HL-60/S4 (cell line): ENCODE measurements around the gene FUT1.

ENCODE experiments used
- in situ Hi-C: fragments of 300-500 bp; cut with MboI; formaldehyde crosslinking; loops from 2 replicates; pipeline ENCODE4 v1.14.3; 2022; ENCODE audit warnings: low sequenced_read_pairs

The FUT1 gene

GRCh38 chr19:48752496-48753365, at the start of gene FUT1:
Gene FUT1 (minus strand): TSS chr19:48752641. CDS start chr19:48751281, 1,360 bp downstream.
- in situ Hi-C loops = no loop called here

- in situ Hi-C loops = no loop called here
These were observed 47.2 kb upstream of the FUT1 start for GRCh38 chr19:48799358-48800300.

DNA sequence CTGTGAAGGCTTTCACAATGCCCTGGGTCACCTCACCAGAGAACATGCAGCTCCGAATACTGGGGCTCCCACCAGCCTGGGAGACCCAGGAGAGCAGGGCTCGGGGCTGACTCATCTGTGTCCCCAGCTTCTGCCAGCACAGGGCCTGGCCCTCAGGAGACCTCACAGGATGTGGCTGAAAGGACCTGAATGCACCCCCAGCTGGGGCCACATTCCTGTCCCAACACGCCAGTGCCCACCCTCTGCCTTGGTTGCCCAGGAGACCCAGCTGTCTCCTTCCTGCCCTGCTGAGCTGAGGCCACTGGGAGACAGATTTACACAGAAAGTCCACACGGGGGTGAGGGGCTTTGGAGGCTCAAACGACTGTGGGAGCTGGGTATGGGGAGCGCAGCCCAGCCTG, 46.5 kb upstream of the FUT1 start:
- in situ Hi-C loops = no loop called here

DNA sequence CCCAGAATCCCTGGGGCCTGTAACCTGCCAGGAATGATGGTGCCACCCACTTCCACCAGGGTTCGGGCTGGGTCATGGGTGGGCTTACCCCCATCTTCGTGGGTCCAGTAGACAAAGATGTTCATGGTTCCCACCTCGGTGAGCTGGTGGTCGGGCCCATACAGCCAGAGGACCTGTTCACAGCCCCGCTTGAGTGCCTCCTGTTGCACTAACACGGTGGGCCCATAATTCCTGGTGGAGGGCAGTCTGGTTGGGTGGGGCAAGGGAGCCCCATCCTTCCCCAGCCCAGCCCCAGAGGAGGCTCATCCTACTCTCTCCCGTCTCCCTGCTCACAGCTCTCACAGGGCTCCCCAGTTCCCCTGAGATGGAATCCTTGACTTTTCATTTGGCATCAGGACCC, 44.7 kb upstream of the FUT1 start:
- in situ Hi-C loops = no loop called here

- in situ Hi-C loops = no loop called here
These were observed 44.0 kb upstream of the FUT1 start for GRCh38 chr19:48796298-48797083.

GRCh38 chr19:48795685-48796070, 43.2 kb upstream of the FUT1 start:
- in situ Hi-C loops = no loop called here

DNA sequence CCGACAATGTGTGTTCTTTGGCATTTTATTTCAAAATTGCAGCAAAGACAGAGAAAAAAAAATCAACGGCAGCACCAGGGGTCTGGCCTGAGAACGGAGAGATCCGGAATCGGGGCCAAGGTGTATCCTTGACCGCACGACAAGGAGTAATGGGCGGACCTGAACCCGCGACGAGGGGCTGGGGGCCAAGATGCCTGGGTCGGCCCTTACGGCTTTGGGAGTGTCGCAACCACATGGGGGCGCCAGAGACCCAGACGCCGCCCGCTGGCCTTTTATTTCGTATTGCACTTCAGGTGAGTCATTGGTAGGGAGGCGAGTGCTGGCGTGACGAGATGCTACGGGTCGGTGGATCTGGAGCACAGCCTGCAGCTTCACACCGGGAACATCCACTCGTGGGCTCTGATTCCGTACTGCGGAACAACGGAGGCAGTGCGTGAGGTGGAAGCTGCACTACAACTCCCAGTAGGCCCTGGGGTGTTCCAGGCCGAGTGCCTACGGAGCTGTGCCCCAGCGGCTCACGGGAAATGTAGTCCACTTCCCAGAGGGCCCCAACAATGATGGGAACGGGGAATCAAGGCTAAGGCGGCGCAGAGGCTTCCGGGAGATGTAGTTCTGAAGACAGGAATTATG, 42.7 kb upstream of the FUT1 start:
- in situ Hi-C loops = no loop called here

GRCh38 chr19:48794291-48794690, 41.9 kb upstream of the FUT1 start:
- in situ Hi-C loops = loop anchor here (5.0 kb wide), 1 partner anchor 178 kb away; no protein-coding TSS in a partner anchor

DNA sequence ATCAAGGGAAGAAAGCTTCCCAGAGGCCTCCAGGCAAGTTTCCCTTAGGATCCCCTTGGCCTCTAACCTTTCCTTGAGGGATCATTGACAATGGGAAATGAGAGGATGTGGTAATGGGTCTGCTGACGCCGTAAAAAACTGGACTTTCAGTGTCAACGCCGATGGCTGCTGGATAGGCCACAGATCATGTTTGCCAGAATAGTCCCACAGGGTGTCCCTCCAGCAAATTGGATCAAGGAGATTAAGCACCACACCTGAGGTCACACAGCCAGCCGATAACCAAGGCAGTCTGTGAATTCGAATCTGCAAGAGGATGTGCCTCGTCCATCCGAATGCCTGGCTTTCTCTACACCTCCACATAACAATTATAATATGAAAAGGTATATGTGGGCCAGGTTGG, 40.8 kb upstream of the FUT1 start:
- in situ Hi-C loops = loop anchor here (5.0 kb wide), 1 partner anchor 179 kb away; no protein-coding TSS in a partner anchor

- in situ Hi-C loops = loop anchor here (10.0 kb wide), 1 partner anchor 437 kb away; no protein-coding TSS in a partner anchor
These were observed 34.9 kb upstream of the FUT1 start for GRCh38 chr19:48787331-48787730.

DNA sequence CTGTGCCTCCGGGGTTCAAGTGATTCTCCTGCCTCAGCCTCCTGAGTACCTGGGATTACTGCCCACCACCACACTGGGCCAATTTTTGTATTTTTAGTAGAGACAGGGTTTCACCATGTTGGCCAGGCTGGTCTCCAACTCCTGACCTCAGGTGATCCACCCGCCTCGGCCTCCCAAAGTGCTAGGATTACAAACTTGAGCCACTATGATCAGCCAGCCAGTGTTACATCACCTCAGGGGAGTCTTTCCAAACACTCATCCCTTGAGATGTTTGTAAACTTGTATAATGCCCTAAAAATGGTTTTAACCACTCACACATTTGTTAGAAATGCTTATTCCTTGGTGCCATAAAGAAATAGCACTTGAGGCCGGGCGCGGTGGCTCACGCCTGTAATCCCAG, 34.0 kb upstream of the FUT1 start:
- in situ Hi-C loops = loop anchor here (10.0 kb wide), 1 partner anchor 438 kb away; no protein-coding TSS in a partner anchor

DNA sequence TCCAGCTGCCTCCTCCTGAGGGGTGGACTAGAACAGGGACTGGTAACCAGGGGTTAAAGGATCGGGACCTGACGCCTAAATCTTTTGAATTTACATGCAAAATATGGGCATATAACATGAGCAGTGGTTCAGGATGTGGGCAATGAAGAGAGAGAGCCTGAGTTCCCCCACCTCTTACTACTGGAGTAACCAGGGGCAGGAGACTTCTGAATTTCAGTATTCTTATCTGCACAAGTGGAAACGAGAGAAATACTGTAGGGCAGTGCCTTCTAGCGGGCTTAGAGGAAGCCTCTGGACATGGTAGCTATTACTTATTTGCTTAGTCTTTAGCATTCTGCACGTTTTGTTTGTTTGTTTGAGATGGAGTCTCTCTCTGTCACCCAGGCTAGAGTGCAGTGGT, 32.1 kb upstream of the FUT1 start:
- in situ Hi-C loops = loop anchor here (10.0 kb wide), 1 partner anchor 440 kb away; no protein-coding TSS in a partner anchor

DNA sequence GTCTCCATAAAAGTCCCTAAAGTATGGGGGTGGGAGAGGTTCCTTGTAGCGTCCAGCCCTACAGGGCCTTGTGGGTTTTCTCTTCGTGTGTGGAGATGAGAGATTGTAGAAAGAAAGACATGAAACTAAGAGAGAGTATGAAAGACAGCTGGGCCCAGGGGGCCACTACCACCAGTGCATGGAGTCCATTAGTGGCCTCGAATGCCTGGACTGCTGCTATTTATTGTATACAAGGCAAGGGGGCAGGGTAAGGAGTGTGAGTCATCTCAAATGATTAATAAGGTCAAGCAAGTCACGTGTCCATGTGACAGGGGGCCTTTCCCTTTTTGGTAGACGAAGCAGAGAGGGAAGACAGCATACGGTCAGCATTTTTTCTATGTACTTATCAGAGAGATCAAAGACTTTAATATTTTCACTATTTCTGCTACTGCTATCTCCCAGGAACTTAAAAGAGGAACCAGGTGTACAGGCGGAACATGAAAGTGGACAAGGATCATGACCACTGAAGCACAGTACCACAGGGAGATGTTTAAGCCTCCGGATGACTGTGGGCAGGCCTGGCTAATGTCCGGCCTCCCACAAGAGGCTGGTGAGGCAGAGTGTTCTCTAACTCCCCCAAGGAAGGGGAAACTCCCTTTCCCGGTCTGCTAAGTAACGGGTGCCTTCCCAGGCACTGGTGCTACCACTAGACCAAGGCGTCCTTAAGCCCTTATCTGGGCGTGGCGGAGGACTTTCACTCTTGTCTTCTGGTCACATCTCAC, 28.4 kb upstream of the FUT1 start:
- in situ Hi-C loops = loop anchor here (10.0 kb wide), 1 partner anchor 444 kb away; no protein-coding TSS in a partner anchor

GRCh38 chr19:48779636-48780035, 27.2 kb upstream of the FUT1 start:
- in situ Hi-C loops = loop anchor here (10.0 kb wide), 1 partner anchor 445 kb away; no protein-coding TSS in a partner anchor

GRCh38 chr19:48777720-48778119, 25.3 kb upstream of the FUT1 start:
- in situ Hi-C loops = no loop called here

DNA sequence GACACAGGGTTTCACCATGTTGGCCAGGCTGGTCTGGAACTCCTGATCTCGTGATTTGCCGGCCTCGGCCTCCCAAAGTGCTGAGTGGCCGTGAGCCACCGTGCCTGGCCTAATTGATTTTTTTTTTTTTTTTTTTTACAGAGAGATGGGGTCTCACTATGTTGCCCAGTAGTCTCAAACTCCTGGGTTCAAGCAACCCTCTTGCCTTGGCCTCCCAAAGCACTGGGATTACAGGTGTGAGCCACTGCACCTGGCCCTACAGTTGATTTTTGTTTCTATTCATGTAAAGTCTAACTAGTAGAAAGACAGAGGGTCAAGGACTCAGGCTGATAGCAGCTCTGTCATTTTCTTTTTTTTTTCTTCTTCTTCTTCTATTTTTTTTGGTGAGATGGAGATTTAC, 24.7 kb upstream of the FUT1 start:
- in situ Hi-C loops = no loop called here

DNA sequence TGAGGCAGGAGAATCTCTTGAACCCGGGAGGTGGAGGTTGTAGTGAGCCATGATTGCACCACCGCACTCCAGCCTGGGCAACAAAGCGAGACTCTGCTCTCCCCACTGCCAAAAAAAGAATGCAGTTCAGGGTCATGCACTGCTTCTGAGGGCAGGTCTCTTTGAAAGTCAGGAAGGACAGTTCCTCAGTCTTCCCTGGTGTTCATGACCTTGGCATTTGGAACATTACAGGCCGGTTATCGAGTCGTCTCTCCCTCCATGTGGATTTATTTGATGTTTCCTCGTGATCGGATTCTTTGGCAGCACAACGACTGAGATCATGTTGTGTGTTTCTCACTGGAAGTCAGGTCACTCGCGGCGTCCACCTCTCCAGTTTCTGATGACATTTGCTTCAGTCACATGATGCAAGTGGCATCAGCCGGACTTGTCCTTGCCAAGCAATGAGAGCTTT, 20.1 kb upstream of the FUT1 start:
- in situ Hi-C loops = no loop called here

- in situ Hi-C loops = no loop called here
These were observed 18.5 kb upstream of the FUT1 start for GRCh38 chr19:48770734-48771472.
